Body of pancreas (tissue), 4 donors: Measurements from ENCODE around the gene MAN1B1.

Experiments used
- CTCF ChIP-seq, 7 experiments: fragments of 450-650 bp in 4 of 7; fragments of 200-600 bp in 3 of 7; sonication (generic) in 3 of 7; IDR thresholded peaks; one replicate each; pipeline ENCODE4 v1.5.1; 2016 to 2019; ENCODE audit warnings: antibody characterized with exemption in 7 of 7
- POLR2A ChIP-seq, 3 donors: fragments of 450-650 bp; IDR thresholded peaks; one replicate each; pipeline ENCODE4 v1.6.1; 2016; ENCODE audit warnings: antibody characterized with exemption in 3 of 3, mild to moderate bottlenecking in 2 of 3

- no peak for TF ChIP-seq POLR2A (IDR thresholded peaks at IDR 0.05)
- TF ChIP-seq CTCF (IDR thresholded peaks at IDR 0.05), result no peak
These were observed 45.7 kb upstream of the MAN1B1 start for GRCh38 chr9:137041124-137041523.
